ENCODE data around the gene IL1RAPL1.

- TF ChIP-seq YY1 (IDR thresholded peaks at IDR 0.05; ENCODE audit: insufficient read depth, insufficient read length) (no peak), SUZ12 (IDR thresholded peaks at IDR 0.05; ENCODE audit: extremely low read depth, insufficient read depth, insufficient read length) (no peak), ZNF274 (IDR thresholded peaks at IDR 0.05; ENCODE audit: low read depth, low read length) (no peak)
These were observed 761.0 kb downstream of the IL1RAPL1 start for GRCh38 chrX:29348288-29348687.

Data from NT2/D1 (cell line).